NCI-H345 treated with DMSO at 0.1 percent for 48 hours (cell line): ENCODE data around the gene LCN15.
"Not testable (repeated sequence)": the region's sequence is repeated elsewhere in the genome, so short reads cannot be mapped to it uniquely, and the experiment has no call there.

Experiments used
- DNase-seq: peaks from one replicate; lab custom pipeline; 2025; ENCODE audit not compliant: unreplicated experiment; lab: John Stamatoyannopoulos, UW

The LCN15 gene

DNA sequence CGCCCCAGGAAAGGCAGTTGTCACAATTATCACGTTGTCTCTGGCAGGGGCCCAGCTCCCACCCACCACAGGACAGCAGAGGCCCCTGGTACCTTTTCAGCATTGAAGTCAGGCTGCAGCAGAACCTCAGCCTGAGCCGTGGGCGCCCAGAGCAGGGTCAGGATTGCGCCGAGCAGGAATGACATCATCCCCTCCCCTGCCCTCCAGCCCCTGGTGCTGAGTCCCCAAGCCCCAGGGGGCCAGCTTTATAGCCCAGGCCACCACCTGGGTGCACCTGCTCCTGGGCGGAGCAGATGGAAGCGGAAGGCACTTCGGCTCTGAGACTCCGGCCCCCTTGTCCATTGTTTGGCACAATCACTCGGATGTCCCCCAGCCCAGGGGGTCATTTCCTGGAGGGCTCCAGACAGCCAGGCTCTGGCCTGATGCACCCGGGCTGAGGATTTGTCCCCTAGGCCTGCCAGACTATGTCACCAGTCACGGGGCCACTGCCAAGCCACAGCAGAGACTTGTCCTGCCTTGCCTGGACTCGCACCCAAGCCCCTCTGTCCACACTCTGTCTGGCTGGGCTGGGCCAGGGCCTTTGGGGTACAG, at the start of gene LCN15:
Gene LCN15, minus strand, starts transcription at position 218 of the 591 bp plus-strand sequence. Its CDS starts 30 bp downstream, at position 188.
- peak; percentile 75 for DNase-seq

GRCh38 chr9:136808806-136809158, 44.5 kb upstream of the LCN15 start:
- DNase-seq: no peak

- DNase-seq: no peak
Observed at GRCh38 chr9:136808075-136808805, 43.9 kb upstream of the LCN15 start.

GRCh38 chr9:136807281-136808074, 43.2 kb upstream of the LCN15 start, which contains the start of gene RABL6:
Gene RABL6 (plus strand): TSS chr9:136807948. CDS start chr9:136808197, 249 bp downstream.
- peak; percentile 48 for DNase-seq

- no peak for DNase-seq
Observed at GRCh38 chr9:136806631-136807201, 42.4 kb upstream of the LCN15 start.

- no peak for DNase-seq
Observed at GRCh38 chr9:136806067-136806466, 41.7 kb upstream of the LCN15 start.

GRCh38 chr9:136805207-136805740, 41.0 kb upstream of the LCN15 start:
- no peak for DNase-seq

DNA sequence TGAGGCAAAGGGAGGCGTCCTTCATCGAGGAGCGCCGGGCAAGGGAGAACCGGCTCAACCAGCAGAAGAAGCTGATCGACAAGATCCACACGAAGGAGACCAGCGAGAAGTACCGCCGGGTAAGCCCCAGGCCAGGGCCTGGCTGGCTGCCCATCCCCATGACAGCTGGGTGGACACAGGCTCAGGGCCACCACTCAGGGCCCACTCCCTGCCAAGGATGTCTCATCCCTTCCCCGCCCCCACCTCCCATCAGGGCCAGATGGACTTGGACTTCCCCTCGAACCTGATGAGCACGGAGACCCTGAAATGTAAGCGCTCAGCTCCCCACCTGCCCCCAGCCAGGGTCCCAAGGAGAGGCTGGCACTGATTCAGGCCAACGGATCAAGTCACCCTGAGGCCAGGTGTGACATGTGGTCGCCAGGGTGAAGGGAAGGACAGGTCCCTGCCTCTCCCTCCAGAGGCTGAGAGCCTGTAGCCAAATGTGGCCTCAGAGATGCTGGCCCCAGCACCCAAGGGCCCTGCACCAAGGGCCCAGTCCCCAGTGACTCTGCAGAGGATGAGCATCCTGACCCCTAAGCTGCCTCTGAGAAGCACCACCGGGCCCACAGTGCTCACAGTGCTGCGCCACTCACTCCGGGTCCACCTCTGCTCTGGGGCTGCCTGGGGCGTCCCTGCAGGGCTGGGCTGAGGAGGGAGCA, 40.3 kb upstream of the LCN15 start:
- DNase-seq: no peak

GRCh38 chr9:136803551-136804508, 39.5 kb upstream of the LCN15 start:
- no peak for DNase-seq

DNA sequence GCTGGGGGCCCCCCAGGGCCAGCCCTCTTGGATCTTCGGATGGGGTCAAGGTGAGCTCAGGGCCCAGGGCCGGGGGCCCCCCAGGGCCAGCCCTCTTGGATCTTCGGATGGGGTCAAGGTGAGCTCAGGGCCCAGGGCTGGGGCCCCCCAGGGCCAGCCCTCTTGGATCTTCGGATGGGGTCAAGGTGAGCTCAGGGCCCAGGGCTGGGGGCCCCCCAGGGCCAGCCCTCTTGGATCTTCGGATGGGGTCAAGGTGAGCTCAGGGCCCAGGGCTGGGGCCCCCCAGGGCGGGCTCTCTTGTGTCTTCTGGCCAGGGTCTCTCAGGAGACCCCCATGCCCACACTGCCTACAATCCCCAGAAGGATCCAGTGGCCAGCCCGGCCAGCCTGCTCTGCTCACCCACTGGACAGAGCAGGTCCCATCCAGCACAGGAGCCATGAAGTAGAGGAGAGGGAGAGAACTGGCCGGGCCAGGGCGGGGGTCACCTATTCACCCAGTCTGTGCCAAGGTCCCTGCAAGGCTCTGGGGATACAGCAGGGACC, 38.8 kb upstream of the LCN15 start:
- DNase-seq: not testable (repeated sequence)

DNA sequence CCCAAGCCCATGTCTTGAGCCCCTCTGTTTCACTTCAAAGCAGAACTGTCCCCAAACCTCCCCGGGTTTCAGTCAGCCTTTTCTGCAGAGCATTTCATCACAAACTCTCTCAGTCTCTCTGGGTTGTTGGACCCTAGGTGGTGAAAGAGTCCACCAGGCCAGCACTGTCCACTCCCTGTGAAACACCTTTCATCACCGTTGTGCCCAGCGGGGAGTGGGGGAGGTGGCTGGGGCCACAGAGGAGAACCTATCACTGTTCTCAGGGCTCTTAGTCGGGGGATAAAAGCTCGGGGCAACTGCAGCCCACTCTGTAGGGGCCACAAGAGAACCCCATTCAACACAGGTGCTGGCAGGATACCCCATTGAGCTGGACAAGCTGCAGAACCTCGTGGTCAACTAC, 38.0 kb upstream of the LCN15 start:
- DNase-seq: no peak

DNA sequence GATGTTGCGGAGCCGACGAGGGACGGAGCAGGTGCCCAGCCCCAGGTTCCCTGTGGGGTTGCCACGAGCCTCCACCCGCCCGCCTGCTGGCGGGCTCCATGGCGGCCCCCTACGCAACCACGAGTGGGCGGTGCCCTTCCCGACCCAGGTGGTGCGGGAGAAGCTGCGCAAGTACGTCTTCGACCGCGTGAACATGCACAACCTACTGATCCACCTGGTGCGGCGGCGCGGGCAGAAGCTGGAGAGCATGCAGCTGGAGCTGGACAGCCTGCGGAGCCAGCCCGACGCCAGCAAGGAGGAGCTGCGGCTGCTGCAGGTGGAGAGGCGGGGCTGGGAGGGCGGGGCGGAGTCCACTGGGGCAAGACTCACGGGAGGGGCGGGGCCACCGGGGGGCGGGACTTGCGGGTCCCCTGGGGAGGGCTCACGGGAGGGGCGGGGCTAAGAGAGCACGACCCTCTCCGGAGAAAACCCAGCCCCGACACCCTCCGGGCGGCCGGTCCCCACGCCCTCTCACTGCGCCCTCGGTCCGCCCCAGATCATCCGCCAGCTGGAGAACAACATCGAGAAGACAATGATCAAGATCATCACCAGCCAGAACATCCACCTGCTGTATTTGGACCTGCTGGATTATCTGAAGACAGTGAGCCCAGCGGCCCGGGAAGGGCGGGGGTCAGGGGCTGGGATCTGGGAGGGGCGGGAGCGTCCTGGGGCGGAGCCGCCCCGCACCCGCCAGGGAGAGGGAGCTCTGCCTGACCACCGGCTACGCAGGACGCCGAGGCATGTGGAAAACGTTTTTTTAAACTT, 35.7 kb upstream of the LCN15 start:
- DNase-seq: peak; percentile 89

DNA sequence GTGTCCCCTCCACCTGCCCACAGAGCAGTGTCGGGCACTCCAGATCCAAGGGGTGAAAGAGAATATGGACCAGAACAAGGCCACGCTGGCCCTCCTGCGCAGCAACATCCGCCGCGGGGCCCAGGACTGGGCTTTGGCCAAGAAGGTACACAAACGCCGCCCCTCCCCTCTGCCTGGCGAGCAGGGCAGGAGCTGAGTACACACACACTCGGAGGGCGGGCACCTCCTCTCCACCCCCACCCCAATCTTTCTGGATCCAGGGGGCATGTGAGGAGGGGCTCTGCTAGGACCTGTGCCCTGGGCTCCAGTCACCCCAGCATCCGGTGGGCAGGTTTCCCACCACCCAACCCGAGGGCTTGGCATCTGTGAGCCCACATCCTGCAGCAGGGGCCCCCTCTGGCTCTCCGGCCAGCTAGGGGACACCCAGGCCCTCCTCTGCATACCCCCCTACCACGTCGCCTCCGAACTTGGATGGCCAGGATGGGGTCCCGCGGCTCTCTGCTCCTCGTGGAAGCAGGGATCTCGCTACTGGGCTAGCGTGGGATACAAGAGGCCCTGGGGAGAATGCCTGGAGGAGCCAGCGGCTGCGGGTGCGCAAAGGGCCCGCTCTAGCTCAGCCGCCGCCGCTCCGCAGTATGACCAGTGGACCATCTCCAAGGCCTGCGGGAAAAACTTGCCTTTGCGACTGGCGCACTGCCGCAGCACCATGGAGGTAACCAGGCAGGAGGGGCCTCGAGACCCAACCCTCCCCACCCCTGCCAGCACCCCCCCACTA, 34.9 kb upstream of the LCN15 start:
- peak; percentile 40 for DNase-seq

DNA sequence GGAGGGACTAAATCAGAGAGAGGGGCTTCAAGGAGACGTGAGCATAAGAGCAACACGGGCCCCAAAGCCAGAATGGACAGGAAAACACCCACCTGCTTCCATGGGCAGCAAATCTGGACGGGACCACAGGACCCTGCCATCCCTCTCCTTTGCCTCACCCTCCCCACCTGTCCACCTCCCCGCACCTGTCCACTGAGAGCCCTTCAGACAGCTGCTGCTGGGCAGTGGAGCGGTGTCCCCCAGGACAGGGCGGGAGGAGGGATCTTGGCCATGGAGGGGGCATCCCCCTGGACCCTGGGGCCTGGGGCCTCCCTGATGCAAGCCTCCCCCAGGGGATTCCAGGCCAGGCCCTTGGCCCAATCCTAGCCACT, 34.4 kb upstream of the LCN15 start:
- DNase-seq: no peak

DNA sequence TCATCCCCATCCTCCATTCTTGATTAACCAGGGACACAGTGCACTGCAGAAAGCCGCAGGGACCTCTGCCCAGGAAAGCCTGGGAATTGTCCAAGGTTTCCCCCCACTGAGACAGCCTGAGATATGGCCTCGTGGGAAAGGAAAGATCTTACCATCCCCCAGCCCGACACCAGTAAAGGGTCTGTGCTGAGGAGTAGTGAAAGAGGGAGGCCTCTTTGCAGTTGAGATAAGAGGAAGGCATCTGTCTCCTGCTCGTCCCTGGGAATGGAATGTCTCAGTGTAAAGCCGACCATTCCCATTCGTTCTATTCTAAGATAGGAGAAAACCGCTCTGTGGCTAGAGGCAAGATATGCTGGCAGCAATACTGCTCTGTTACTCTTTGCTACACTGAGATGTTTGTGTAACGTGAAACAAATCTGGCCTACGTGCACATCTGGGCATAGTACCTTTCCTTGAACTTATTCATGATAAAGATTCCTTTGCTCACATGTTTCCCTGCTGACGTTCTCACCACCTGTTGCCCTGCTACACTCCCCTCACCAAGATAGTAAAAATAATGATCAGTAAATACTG, 32.5 kb upstream of the LCN15 start:
- DNase-seq: not testable (repeated sequence)

GRCh38 chr9:136796238-136796774, 32.0 kb upstream of the LCN15 start, which contains the start of gene CCDC183:
Gene CCDC183 (plus strand): TSS chr9:136796338. CDS start chr9:136796398, 60 bp downstream.
- DNase-seq: no peak

- no peak for DNase-seq
Observed at GRCh38 chr9:136795000-136795348, 30.7 kb upstream of the LCN15 start.
